NCI-H2227 treated with DMSO at 0.1 percent for 48 hours (cell line): ENCODE data around the gene KCNJ10.
"Not testable (repeated sequence)": the region's sequence is repeated elsewhere in the genome, so short reads cannot be mapped to it uniquely, and the experiment has no call there.

ENCODE experiments used
- DNase-seq: peaks from one replicate; lab custom pipeline; 2025; lab: John Stamatoyannopoulos, UW

KCNJ10 gene

DNA sequence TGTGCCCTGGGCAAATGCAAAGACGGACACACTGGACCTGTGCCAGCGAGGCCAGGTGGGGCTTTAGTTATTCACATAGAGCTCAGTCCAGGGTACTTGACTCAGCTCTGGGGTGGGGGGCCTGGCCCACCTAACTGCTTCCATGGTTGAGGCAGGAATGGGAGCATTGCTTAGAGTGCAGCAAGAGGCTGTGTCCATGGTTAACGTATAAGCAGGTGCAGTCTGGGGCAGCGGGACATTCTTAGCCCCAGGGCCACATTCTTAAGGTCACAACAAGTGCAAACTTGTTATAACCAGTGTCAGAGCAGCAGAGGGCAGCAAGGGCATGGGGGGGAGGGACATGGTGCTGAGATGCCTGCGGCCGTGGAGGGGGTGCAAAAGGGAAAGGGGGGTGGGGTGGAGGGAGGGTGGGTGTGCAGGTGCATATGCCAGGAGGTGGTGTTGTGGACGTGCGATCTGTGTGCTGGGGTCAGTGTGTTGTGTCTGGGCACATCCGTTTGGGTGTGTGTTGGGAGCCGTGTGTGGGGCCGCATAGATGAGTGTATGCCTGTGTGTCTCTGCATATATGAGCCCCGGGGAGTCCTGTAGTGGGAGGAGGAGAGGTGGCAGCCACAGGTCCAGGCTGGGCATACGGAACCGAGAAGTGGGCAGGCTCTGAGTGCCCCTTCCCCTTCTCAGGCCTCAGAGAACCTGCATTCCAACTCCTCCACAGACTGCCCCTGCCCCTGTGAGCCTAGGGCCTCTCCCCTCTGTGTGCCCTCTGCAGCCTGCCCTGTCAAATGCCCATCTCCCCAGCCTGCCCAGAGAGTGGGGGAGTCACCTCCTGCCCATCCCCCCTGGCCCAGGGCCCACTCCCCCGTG is 8.4 kb downstream of the KCNJ10 start:
- no peak for DNase-seq

DNA sequence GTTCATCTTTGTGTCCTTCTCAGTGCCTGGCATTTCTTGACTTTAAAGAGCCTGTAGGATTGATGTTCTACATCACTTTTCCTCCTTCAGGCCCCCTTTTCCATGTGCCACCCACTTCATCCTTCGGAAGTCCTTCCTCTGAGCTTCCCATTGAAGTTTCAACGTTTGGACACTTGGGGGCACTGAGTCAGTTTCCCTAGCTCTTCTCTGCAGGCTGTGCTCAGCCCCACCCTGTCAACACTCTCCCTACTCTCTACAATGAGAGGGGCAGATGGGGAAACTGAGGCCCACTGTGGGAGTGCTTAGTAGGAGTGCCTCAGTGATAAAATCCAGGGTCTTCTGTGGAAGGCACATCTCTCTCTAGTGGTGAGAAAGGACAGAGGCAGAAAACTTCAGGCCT is 11.9 kb downstream of the KCNJ10 start:
- DNase-seq, result no peak

DNA sequence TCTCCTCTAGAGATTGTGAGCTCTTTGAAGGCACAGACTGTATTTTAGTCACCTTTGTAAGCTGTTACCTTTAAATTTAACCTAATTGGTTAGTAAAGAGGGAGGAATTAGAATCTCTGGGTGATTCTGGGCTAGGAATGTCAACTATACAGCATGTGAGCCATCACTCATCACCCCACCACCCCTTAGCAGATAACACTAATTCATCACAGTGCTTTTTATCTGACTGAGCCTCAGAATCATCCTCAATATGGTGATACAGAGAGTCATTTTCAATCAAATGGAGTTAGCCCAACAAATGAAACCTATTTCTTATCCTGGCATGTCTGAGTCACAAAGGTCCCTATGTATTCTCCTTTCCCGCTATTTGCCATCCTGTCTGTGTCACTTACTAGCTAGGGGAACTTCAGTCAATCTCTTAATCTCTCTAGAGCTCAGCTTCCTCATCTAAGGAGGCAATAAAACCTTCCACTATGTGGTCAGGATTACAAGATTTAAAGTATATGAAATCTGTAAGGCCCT is 13.3 kb downstream of the KCNJ10 start:
- DNase-seq, result no peak

DNA sequence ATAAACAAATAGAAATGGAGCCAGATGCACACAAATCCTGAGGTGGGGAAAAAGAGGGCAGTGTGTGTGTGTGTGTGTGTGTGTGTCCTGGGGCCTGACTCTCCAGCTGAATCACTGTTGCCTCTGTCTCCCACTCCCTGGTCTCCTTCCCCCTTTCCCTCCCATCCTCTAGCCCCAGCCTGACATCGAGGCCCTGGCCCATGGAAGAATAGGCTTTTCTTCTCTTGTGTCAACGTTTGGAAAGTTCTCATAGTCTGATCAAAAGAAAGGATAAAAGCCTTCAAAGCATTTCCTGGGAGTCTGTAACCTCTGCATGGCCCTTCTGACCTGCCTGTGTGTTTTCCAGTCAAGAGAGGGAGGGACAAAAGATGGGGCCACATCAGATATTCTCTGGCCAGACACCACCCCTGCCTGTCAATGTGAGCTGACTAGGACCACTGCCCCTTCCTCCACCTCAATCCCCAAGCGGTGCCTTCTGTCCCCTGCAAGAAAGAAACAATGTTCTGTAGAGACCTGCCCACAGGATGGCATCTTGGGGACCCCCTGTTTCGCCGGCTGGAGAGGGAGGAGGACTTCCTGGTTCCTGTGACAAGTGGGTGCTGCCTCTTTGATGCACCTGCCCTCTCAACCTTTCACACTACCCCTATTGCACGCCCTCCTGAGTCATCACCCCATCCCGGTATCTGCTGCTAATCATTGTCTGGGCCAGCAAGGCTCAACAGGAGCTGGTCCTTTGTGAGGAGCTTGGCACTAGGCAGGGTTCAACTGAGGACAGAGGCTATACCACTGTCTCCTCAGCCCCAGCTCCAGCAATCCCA is 16.2 kb downstream of the KCNJ10 start:
- DNase-seq, result no peak

DNA sequence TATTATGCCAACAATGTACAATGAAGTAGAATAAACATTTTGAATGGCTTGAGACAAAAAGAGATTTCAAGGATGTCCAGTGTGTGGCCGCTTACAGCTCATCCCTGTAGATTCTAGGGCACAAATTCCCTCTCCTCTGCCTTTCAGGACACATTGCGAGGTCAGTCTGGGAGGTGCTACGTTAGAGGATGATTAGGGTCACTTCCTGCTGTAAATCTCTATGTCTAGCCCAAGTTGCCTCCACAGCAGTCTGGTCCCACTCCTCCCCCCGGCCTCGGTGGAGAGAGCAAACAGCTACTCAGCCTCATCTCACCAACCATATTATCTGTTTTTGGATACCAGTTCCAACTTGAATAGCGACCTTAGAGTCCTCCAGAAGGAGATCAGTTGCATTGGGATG is 17.0 kb downstream of the KCNJ10 start:
- no peak for DNase-seq

DNA sequence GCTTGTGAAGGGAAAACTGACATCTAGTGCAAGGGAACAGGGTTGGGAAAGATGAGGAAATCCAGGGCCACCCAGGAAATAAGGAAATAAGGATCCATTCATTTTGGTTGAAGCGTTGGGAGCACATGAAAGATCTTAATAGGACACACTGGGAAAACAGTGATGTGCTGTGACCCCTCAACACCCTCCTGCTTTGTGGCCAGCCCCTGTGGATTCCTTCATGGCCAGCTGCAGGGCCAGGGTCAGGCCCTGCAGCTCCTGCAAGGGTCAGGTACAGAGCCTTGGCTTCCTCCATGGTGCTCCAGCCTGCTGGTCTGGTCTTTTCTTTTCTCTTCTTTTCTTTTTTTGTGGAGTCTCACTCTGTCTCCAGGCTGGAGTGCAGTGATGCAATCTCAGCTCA is 19.3 kb downstream of the KCNJ10 start:
- DNase-seq, result no peak

DNA sequence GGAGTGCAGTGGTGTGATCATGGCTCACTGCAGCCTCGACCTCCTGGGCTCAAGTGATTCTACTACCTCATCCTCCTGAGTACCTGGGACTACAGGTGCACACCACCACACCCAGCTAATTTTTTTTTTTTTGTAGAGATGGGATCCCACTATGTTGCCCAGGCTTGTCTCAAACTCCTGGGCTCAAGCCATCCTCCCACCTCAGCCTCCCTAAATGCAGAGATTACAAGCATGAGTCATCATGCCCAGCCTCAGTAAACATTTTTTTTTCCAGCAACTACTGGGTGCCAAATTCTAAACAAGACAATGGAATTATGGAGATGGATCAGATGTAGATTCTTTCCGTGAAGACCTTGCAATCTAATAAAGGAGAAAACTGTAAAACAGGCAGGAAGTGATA is 19.8 kb downstream of the KCNJ10 start:
- not testable (repeated sequence) for DNase-seq

DNA sequence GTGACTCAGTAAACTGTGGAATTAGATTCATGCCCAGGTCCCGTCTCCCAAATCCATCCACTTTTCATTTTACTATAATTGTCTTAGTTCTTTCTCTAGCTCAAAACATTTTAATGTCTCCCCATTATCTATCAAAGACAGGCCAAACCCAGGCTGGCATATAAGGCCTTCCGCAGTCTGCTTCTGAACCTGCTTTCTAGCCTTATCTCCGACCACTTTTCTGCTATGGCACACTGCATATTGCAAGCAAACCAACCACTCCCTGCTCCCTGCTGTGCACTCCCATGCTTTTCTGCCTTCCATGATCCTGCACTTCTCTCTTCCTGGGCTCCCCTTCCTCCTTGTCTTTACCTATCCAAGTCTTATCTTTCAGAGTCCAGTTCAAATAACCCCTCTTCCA is 20.9 kb downstream of the KCNJ10 start:
- DNase-seq, result no peak

DNA sequence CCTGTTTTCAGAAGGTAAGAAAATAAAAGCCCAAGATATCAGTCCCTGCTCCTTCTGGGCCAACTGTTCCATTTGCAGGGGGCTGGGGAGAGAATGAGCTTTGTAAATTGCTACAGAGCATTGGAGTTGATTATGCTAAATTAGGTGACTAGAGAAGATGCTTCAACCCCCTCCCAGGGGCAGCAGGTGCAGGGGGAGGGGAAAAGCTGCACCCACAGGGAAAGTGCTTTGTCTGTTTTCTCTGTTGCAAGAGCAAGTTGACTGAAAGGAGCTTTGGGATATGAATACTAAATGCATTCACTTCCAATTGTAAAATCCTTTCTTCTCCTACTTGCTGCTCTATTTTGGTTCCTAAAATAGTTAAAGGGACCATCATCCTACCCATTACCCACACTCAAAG is 21.6 kb downstream of the KCNJ10 start:
- no peak for DNase-seq

DNA sequence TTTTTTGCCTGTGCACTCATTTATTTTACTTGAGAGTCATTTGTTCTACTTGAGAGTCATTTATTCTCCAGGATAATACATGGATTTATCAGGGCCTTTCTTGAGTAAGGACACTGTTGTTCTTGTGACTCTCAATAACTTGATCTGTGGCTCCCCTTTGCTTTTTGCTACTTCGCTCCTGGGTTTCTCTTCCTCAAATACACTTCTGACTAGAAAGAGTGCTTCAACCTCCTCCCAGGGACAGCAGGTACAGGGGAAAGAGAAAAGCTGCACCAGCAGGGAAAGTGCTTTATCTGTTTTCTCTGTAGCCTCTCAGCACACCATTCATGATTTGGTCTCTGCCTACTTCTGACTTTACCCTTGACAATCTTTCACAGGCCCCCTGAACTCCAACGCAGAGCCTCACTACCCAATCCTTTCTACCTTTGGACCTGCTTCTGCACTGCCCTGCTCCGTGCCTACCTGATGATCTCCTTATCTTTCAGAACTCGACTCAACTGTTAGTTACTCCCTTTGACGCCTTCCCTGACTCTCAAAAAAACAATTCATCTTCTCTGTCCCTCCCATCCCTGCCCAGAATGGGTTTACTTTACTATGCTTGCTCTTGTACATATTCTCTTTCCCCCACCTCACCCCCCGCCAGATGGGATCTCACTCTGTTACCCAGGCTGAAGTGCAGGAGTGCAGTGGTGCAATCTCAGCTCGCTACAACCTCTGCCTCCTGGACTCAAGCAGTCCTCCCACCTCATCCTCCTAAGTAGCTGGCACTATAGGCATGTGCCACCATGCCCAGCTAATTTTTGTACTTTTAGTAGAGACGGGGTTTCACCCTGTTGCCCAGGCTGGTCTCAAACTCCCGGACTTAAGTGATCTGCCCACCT is 22.6 kb downstream of the KCNJ10 start:
- DNase-seq, result no peak

DNA sequence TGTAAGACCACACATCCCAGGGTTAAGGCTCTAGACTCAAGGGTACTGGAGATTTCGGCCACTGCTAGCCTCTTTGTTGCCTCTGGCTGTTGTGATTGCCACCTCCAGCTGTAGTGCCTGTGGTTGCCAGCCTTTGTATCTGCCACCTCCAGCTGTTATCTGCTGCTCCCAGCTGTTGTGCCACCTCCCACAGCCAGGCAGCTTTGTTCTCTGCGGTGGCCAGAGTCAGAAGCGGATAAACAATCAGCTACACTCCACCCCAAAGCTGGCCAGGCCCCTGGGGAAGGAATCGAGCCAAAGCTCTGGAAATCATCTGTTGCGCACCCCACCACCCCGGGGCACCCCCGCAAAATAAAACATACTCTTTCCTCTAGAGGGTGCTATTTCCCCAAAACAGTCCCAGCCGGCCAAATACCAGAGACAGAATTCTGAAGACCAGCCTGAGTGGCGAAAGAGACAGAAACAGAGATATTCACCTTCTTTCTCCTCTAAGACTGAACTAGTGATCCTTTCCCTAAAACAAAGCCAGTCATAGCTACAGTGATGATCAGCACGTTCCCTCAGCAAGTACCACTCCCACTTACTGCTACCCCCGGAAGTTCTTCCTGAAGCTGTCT is 23.4 kb downstream of the KCNJ10 start:
- DNase-seq, result peak; percentile 39

DNA sequence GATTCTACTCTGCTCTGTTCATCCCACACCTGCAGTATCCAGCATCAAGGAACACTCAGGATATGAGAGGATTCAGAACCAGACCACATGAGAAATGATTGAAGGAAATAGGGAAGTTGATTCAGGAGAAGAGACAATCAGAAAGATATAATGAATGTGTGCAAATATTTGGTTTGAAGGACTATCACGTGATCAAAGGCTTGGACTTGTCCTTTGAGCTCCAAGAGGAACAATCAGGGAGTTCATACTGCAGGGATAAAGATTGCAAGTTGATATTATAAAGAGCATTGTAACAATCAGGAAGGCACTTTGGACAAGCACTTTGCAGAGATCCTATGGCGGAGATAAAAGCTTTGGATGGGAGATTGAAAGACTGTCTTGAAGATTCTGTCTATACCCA is 24.3 kb downstream of the KCNJ10 start:
- no peak for DNase-seq

DNA sequence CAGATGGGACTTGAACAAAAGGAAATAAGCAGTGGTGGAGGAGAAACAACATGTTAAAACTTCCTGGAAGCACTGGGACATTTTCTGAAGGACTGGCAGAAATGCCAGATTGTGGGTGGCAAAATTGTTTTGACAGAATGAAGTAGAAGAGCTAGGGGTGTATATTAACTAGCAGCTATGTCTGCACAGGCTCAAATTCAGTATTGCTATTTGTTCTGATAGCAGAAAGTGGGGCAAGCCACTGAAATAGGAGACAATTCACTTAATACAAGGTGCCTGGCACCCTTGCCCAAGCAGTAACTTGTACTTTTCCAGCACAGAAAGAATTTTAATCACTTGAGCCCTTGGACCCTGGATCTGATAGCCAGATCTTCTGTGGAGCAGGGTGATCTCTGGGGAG is 26.4 kb downstream of the KCNJ10 start:
- DNase-seq, result no peak

DNA sequence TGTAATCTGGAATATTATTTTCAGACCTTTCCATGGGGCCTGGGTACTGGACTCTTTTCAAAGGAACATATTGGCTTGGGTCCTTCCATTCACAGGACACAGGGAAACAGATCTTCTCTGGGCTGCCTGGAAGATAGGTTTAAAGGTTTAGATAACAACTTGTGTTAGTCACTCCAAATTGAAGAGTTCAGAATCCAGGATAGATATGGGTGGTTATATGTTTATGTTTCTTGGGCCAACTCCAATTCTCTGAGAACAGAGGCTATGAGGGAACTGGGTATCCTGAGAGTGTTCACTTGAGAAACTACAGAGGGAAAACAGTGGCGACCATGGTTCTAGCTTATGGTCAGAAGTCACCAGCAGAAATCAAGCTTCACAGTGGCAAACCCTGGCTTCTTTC is 29.5 kb downstream of the KCNJ10 start:
- no peak for DNase-seq

DNA sequence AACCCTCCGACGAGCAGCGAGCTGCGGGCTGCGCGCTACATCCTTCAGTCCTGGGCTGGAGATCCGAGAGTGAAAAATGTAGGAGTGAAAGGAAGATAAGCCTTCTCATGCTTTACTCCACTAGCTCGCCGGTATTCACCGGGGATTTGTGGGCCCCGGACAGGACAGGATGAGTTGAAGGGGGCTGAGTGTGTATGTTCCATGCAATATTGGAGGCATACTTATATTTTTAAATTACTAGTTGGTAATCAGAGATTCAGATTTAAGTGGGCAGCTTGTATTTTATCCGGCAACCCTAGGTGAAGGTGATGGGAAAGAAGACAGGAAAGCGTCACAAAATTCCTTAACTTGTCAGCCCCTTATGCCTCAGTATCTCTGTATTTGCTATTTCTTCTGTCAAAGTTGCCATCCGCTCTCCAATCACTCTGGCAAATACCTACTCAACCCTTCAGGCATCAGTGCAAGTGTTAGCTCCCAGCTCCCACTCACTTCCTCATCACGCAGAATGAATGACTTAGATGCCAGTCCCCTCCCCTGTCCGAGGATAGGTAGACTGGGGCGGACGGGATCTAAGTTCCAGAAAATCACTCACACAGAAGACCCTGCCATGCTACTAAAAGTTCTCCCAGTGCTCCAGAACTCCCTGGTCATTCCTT is 37.7 kb downstream of the KCNJ10 start:
- DNase-seq, result no peak

DNA sequence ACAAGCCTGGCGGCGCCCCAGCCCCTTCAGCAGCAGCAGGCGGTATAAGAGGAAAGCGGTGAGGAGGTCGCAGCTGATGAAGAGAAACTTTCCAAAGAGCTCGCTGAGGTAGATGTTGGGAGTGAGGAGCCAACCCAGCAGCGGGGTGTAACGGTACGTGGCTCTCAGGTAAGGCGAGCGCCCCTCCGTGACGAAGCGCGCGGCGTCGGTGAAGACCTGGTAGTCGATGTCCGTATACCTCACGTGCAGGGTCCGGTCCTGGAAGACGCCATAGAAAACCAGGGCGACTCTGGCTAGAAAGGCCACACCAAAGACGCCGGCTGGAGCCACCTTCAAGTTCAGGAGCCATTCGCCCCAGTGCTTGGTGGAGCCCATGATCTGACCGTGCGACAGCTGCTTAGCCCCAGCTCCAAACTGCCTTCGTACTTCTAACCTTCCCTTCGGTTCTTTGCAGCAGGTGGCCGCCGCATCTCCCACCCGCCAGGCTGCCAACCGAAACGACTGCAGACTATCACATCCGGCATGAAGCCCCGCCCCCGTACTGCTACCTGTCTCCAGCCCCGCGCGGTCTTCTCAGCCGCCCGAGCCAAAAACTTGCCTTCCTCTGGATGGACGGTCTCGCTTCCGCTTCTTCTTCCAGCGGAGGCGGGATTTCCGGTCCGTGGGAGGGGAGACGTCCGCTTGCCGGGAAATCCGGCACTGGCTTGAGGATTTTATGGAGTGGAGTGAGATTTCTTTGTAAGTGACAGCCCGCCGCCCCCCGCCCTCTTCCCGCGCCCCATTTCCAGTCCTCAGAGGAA is 38.4 kb downstream of the KCNJ10 start, which contains the start of gene PIGM:
PIGM (minus strand) TSS at position 626 of the 800 bp plus-strand sequence; CDS start at position 375, 251 bp downstream.
- peak; percentile 93 for DNase-seq

DNA sequence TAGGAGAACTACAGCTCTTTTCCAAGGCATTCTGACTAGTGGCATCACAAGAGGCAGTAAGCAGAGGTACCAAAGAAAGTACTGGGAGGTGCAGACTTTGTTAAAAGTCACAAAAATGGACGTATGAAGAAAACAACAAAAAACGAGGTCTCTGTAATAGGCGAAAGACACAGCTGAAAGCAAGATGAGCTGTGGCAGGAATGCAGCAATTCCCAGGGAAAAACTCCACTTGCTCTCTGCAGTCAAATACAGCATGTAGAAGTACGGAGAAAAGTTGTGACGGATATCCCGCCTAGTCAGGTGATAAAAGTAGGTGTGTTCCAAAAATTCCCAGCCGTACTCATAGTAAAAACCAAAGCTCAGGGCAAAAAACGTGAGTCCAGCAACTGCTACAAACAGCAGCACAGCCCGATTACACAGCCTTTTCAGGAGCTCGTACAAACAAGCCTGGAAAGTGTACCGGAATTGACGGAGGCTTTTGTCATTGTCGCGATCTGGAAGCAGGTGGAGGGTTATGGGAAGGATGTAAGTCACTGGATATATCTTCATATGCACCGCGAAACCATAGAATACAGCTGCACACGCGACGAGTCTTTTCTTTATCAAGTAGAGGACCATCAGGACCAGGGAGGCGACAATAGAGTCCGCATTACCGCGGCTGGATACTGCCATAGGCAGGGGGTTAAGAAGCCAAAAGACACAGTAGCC is 39.1 kb downstream of the KCNJ10 start:
- DNase-seq, result no peak

DNA sequence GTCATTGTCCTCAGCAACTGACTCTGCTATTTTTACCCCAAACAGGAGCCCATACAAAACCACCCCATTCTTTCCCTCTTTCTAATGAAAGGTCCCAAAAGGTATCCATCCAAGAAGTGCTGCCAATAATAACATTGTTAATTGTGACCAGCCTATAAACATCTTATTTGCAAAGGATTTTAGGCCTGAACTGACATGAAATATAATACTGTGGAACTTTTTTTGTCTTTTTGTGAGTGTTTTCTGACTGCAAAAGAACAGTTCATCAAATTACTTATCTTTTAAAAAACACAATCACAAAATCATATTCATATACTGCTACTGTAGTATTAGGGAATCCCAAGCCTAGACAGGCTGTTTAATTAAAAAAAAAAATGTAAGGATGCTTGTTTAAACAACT is 41.5 kb downstream of the KCNJ10 start:
- DNase-seq, result no peak

DNA sequence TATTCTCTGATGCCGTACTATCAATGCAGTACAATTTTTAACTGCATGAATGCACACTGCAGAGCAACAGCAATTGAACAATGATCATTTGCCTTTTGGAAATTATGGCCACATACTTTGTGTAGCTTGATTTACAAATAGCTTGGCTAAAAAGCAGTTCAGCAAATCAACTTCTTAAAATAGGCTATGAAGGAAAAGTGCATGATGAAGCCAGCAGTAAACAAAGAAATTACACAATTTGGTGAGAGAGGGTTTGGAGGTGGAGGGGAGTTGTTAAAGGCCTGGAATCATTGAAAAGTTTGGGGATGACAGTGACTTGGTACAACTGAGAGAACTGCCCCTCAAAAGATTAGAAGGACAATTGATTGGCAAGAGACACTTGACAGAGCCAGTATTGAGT is 44.6 kb downstream of the KCNJ10 start:
- no peak for DNase-seq
